Adrenal gland (tissue), 12 donors: ENCODE measurements around the gene AWAT2. TPM values are rescaled to one million over a fixed set of nuclear protein-coding genes. Genes with fewer than 3 reads are reported as not detected.

Experiments used
- DNase-seq, 7 donors: peaks; one replicate each; pipeline ENCODE4 v3.0.0-alpha.2; 2019 to 2020
- H3K27ac ChIP-seq, 5 donors: fragments of 200-600 bp; sonication (generic) in 4 of 5; 1 replicate in 3 of 5; 2 replicates in 2 of 5; pipeline versions ENCODE4 v1.5.1 to v1.8.0; 2016 to 2020; ENCODE audit warnings: mild to moderate bottlenecking in 1 of 5
- H3K27me3 ChIP-seq: fragments of 200-600 bp; 2 replicates; pipeline ENCODE4 v1.8.0; 2021
- H3K36me3 ChIP-seq, 2 donors: fragments of 200-600 bp; replicated peaks in 1 of 2; 1 replicate in 1 of 2; 2 replicates in 1 of 2; pipeline versions ENCODE4 v1.5.1 to v1.8.0; 2018 to 2022
- H3K4me1 ChIP-seq, 2 donors: fragments of 200-600 bp; replicated peaks in 1 of 2; 1 replicate in 1 of 2; 2 replicates in 1 of 2; pipeline versions ENCODE4 v1.5.1 to v1.8.0; 2018 to 2021
- H3K4me3 ChIP-seq, 4 donors: fragments of 200-600 bp; sonication (generic) in 3 of 4; one replicate each; pipeline ENCODE4 v1.5.1; 2016 to 2018
- H3K9me3 ChIP-seq, 3 donors: fragments of 200-600 bp; sonication (generic) in 1 of 3; replicated peaks in 1 of 3; 1 replicate in 2 of 3; 2 replicates in 1 of 3; pipeline versions ENCODE4 v1.5.1 to v1.8.0; 2016 to 2021
- POLR2A ChIP-seq, 2 donors: fragments of 450-650 bp; IDR thresholded peaks; one replicate each; pipeline ENCODE4 v1.6.1; 2017; ENCODE audit warnings: antibody characterized with exemption in 2 of 2, mild to moderate bottlenecking in 2 of 2, moderate library complexity in 1 of 2
- WGBS, 4 donors: extraction: QIAGEN DNeasy Blood & Tissue Kit in 2 of 4; methylation state at CpG; one replicate each; pipeline versions ENCODE4 v1.1.5 to v1.1.7; 2013 to 2017; 5-methylcytosine and 5-hydroxymethylcytosine counted together
- intact Hi-C, 2 donors: fragments of 100-400 bp; cut with DNase I; formaldehyde crosslinking; loops; one replicate each; pipeline versions ENCODE4 v1.14.1 to v1.15.0; 2022 to 2023
- polyA plus RNA-seq, 3 donors: library from polyadenylated mRNA; stranded (reverse); fragments of 200-250 nt in 2 of 3; fragments of 350-450 nt in 1 of 3; fragmentation: Illumina TruSeq in 1 of 3; extraction: RNeasy Lipid Tissue Mini Kit (QIAGEN cat#74804) in 1 of 3; gene quantifications; one replicate each; pipeline ENCODE4 v1.2.3, GENCODE V29; 2013 to 2014
- total RNA-seq, 9 donors: library from RNA; depleted of rRNA in 4 of 9; stranded (reverse); fragments of >200 nt in 4 of 9; fragments of 120-200 nt in 1 of 9; fragmentation: NEBNext Ultra II Directional in 1 of 9; extraction: Animal tissue kit (Norgen Biotek cat#: 25700) in 1 of 9; gene quantifications; one replicate each; pipeline versions ENCODE4 v1.1.0 to v1.2.4, GENCODE V29; 2013 to 2023
- TF ChIP-seq, protein P1 (sequence below), 6 experiments: fragments of 450-650 bp in 4 of 6; fragments of 200-600 bp in 2 of 6; sonication (generic) in 1 of 6; IDR thresholded peaks; 1 replicate in 5 of 6; 2 replicates in 1 of 6; pipeline versions ENCODE4 v1.5.1 to v1.8.0; 2016 to 2021; ENCODE audit warnings: antibody characterized with exemption in 6 of 6, mild to moderate bottlenecking in 2 of 6, moderate library complexity in 1 of 6
- donor health status: healthy with polysubstance abuse.
- donor health status: Bipolar disorder and iron deficiency.
- donor health status: DM: yes; HTN: yes; CAD: no.
- donor health status: DM: no; HTN: no; CAD: no.
- donor health status: DM: no; HTN: no; CAD: no.
- donor health status: DM: yes; HTN: yes; CAD: no.

The AWAT2 gene
- total and polyA plus RNA-seq, 12 donors = not detected

DNA sequence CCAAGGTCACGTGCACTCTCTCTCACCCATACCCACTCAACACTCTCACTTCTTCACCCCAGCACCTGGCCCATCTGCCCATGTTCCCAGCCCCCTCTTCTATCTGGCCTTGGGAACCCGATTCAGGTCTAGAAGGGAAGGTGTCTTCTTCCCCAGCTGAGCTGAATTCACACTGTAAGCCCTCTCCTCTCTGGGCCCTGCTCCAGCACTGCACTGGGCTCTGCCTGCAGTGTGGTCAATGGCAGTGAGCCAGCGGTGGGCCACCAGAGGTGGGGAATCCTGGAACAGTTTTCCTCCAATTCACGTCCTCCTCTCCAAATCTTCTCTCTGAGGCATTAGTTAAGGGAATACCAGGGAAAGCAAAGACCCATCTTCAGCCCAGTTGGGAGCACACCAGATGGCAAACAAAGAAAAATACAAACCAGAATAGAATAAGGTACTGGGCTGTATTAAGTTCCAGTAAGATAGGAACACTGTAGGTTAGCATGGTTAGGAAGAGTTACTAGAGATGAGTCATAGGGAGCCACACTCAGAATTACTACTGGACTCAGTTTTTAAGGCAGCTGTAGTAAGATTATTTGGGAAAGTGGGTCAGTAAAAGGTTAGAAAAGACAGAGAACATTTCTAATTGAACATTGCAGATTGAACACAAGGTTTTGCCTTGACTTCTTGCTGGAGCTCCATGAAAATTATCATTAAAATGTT is 5.0 kb downstream of the AWAT2 start:
- intact Hi-C loops = no loop called here
- 64 to 87% (median 69%) methylated on average over 4 of the region's 4 CpGs for WGBS, 4 donors
- Histone ChIP-seq H3K27ac (no peak overlapping the region), H3K4me3 (no peak overlapping the region), H3K36me3 (no peaks in the 10 kb centered on the region), H3K9me3 (no peaks in the 10 kb centered on the region), H3K27me3 (peaks cover 22% of the 10 kb centered on the region), H3K4me1 (no peaks in the 10 kb centered on the region)
- TF ChIP-seq, protein P1, sequence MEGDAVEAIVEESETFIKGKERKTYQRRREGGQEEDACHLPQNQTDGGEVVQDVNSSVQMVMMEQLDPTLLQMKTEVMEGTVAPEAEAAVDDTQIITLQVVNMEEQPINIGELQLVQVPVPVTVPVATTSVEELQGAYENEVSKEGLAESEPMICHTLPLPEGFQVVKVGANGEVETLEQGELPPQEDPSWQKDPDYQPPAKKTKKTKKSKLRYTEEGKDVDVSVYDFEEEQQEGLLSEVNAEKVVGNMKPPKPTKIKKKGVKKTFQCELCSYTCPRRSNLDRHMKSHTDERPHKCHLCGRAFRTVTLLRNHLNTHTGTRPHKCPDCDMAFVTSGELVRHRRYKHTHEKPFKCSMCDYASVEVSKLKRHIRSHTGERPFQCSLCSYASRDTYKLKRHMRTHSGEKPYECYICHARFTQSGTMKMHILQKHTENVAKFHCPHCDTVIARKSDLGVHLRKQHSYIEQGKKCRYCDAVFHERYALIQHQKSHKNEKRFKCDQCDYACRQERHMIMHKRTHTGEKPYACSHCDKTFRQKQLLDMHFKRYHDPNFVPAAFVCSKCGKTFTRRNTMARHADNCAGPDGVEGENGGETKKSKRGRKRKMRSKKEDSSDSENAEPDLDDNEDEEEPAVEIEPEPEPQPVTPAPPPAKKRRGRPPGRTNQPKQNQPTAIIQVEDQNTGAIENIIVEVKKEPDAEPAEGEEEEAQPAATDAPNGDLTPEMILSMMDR (IDR thresholded peaks at IDR 0.05) = no peak
- no peak for TF ChIP-seq POLR2A (IDR thresholded peaks at IDR 0.05)
- DNase-seq = no peak

GRCh38 chrX:70043685-70044084 is 6.1 kb downstream of the AWAT2 start:
- Histone ChIP-seq H3K9me3 (no peaks in the 10 kb centered on the region), H3K4me3 (no peak overlapping the region), H3K27me3 (peaks cover 19% of the 10 kb centered on the region), H3K27ac (no peak overlapping the region), H3K4me1 (no peaks in the 10 kb centered on the region), H3K36me3 (no peaks in the 10 kb centered on the region)
- no peak for DNase-seq
- TF ChIP-seq POLR2A (IDR thresholded peaks at IDR 0.05) = no peak
- TF ChIP-seq, protein P1 (IDR thresholded peaks at IDR 0.05) = no peak
- 81 to 96% (median 94%) methylated on average over 5 to 9 of the region's 9 CpGs for WGBS, 4 donors
- intact Hi-C loops = no loop called here

- Histone ChIP-seq H3K36me3 (no peaks in the 10 kb centered on the region), H3K27ac (no peak overlapping the region), H3K4me1 (no peaks in the 10 kb centered on the region), H3K27me3 (peaks cover 13% of the 10 kb centered on the region), H3K4me3 (no peak overlapping the region), H3K9me3 (no peaks in the 10 kb centered on the region)
- 75 to 88% (median 85%) methylated on average over 6 to 11 of the region's 11 CpGs for WGBS, 4 donors
- intact Hi-C loops = no loop called here
- TF ChIP-seq POLR2A (IDR thresholded peaks at IDR 0.05) = no peak
- TF ChIP-seq, protein P1 (IDR thresholded peaks at IDR 0.05) = no peak
- DNase-seq = no peak
These were observed 7.1 kb downstream of the AWAT2 start for GRCh38 chrX:70042399-70043371.

GRCh38 chrX:70041993-70042392 is 7.7 kb downstream of the AWAT2 start:
- H3K27ac ChIP-seq = no peak overlapping the region
- H3K9me3 ChIP-seq = no peaks in the 10 kb centered on the region
- no peak for DNase-seq
- H3K4me3 ChIP-seq = no peak overlapping the region
- H3K36me3 ChIP-seq = no peaks in the 10 kb centered on the region
- peaks cover 6% of the 10 kb centered on the region for H3K27me3 ChIP-seq
- 78 to 91% (median 84%) methylated on average over 4 to 6 of the region's 6 CpGs for WGBS, 4 donors
- TF ChIP-seq, protein P1 (IDR thresholded peaks at IDR 0.05) = no peak
- TF ChIP-seq POLR2A (IDR thresholded peaks at IDR 0.05) = no peak
- no peaks in the 10 kb centered on the region for H3K4me1 ChIP-seq
- intact Hi-C loops = no loop called here
